Loucy (cell line): ENCODE results near the gene IRS1.
A peak's percentile ranks its signal among the peaks of the same experiment; 100 is the strongest.

Source experiments
- H2AFZ ChIP-seq: fragments of 200-600 bp; sonication (generic); 2 replicates; pipeline ENCODE4 v1.6.0; 2016; ENCODE audit warnings: antibody characterized with exemption, mild to moderate bottlenecking, low read length, moderate library complexity
- H3F3A ChIP-seq: fragments of 200-600 bp; 2 replicates; pipeline ENCODE4 v1.6.0; 2016; ENCODE audit warnings: antibody characterized with exemption, low read depth, mild to moderate bottlenecking
- H3K27me3 ChIP-seq: fragments of 200-600 bp; sonication (generic); 2 replicates; pipeline ENCODE4 v1.6.1; 2014; ENCODE audit warnings: low read length, mild to moderate bottlenecking; ENCODE audit not compliant: insufficient read depth, poor library complexity, severe bottlenecking
- H3K36me3 ChIP-seq: fragments of 200-600 bp; sonication (generic); 2 replicates; pipeline ENCODE4 v1.6.1; 2016; ENCODE audit warnings: low read length; ENCODE audit not compliant: insufficient read depth
- H3K4me1 ChIP-seq: fragments of 200-600 bp; sonication (generic); 2 replicates; pipeline ENCODE4 v1.5.1; 2014; ENCODE audit warnings: low read length, mild to moderate bottlenecking; ENCODE audit not compliant: insufficient read depth, poor library complexity, severe bottlenecking
- H3K4me2 ChIP-seq: fragments of 200-600 bp; sonication (generic); 2 replicates; pipeline ENCODE4 v1.6.0; 2014; ENCODE audit warnings: antibody characterized with exemption, low read length, low read depth, mild to moderate bottlenecking; ENCODE audit not compliant: poor library complexity, severe bottlenecking
- H3K4me3 ChIP-seq: fragments of 200-600 bp; sonication (generic); 2 replicates; pipeline ENCODE4 v1.5.1; 2014; ENCODE audit warnings: low read length, mild to moderate bottlenecking, mixed read lengths; ENCODE audit not compliant: poor library complexity, severe bottlenecking
- H3K79me2 ChIP-seq: fragments of 200-600 bp; sonication (generic); 2 replicates; pipeline ENCODE4 v1.6.1; 2014; ENCODE audit warnings: low read length; ENCODE audit not compliant: insufficient read depth
- H3K9ac ChIP-seq: fragments of 200-600 bp; sonication (generic); 2 replicates; pipeline ENCODE4 v1.6.0; 2014; ENCODE audit warnings: mild to moderate bottlenecking, low read depth, low read length, moderate library complexity; ENCODE audit not compliant: poor library complexity, severe bottlenecking
- H3K9me2 ChIP-seq: fragments of 200-600 bp; sonication (generic); replicated peaks from 2 replicates; pipeline ENCODE4 v1.6.1; 2016; ENCODE audit warnings: low read depth, low read length, mixed read lengths
- H3K9me3 ChIP-seq: fragments of 200-600 bp; sonication (generic); 2 replicates; pipeline ENCODE4 v1.6.1; 2014; ENCODE audit warnings: mild to moderate bottlenecking, antibody characterized with exemption, low read length, low read depth; ENCODE audit not compliant: insufficient read depth
- H4K20me1 ChIP-seq: fragments of 200-600 bp; sonication (generic); 2 replicates; pipeline ENCODE4 v1.6.0; 2014; ENCODE audit warnings: antibody characterized with exemption, low read length, mild to moderate bottlenecking; ENCODE audit not compliant: insufficient read depth, poor library complexity, severe bottlenecking
- EZH2phosphoT487 ChIP-seq: fragments of 200-600 bp; IDR thresholded peaks from 2 replicates; pipeline ENCODE4 v1.6.1; 2018; ENCODE audit warnings: antibody characterized with exemption, mild to moderate bottlenecking, moderate library complexity, borderline replicate concordance
- TF ChIP-seq, protein P1 (sequence below): fragments of 200-600 bp; sonication (generic); conservative IDR thresholded peaks from 2 replicates; pipeline ENCODE4 v1.5.1; 2014; ENCODE audit warnings: mild to moderate bottlenecking, antibody characterized with exemption, low read length

IRS1 gene

DNA sequence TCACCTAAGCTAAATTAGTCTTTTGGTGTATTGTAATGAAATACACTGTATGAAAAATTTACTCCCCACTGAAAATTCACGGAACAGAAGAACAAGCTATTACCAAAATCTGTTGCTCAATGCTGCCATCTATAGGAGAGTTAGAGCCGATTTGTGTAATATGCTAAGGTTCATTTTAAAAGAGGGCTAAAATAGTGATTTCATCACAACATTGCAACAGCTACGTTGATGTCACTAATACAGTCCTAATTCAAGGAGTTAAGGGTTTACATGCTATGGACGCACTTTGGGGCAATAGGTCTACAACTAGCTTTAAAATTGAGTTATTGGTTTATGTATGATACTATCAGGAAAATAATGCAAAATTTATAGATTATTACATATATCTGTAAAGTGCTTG lies 3.0 kb upstream of the IRS1 start:
- Histone ChIP-seq H3K9ac (no peak overlapping the region), H3K4me2 (no peak overlapping the region), H3K36me3 (no peaks in the 10 kb centered on the region), H3K4me3 (no peak overlapping the region), H3K79me2 (no peaks in the 10 kb centered on the region), H2AFZ (no peak overlapping the region), H3K9me3 (no peaks in the 10 kb centered on the region), H3K27me3 (no peaks in the 10 kb centered on the region), H3K4me1 (peaks cover 22% of the 10 kb centered on the region), H3F3A (no peaks in the 10 kb centered on the region), H4K20me1 (no peaks in the 10 kb centered on the region), H3K9me2 (no peaks in the 10 kb centered on the region)
- no peak for TF ChIP-seq EZH2phosphoT487
- TF ChIP-seq, protein P1, sequence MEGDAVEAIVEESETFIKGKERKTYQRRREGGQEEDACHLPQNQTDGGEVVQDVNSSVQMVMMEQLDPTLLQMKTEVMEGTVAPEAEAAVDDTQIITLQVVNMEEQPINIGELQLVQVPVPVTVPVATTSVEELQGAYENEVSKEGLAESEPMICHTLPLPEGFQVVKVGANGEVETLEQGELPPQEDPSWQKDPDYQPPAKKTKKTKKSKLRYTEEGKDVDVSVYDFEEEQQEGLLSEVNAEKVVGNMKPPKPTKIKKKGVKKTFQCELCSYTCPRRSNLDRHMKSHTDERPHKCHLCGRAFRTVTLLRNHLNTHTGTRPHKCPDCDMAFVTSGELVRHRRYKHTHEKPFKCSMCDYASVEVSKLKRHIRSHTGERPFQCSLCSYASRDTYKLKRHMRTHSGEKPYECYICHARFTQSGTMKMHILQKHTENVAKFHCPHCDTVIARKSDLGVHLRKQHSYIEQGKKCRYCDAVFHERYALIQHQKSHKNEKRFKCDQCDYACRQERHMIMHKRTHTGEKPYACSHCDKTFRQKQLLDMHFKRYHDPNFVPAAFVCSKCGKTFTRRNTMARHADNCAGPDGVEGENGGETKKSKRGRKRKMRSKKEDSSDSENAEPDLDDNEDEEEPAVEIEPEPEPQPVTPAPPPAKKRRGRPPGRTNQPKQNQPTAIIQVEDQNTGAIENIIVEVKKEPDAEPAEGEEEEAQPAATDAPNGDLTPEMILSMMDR = peak; percentile 83

DNA sequence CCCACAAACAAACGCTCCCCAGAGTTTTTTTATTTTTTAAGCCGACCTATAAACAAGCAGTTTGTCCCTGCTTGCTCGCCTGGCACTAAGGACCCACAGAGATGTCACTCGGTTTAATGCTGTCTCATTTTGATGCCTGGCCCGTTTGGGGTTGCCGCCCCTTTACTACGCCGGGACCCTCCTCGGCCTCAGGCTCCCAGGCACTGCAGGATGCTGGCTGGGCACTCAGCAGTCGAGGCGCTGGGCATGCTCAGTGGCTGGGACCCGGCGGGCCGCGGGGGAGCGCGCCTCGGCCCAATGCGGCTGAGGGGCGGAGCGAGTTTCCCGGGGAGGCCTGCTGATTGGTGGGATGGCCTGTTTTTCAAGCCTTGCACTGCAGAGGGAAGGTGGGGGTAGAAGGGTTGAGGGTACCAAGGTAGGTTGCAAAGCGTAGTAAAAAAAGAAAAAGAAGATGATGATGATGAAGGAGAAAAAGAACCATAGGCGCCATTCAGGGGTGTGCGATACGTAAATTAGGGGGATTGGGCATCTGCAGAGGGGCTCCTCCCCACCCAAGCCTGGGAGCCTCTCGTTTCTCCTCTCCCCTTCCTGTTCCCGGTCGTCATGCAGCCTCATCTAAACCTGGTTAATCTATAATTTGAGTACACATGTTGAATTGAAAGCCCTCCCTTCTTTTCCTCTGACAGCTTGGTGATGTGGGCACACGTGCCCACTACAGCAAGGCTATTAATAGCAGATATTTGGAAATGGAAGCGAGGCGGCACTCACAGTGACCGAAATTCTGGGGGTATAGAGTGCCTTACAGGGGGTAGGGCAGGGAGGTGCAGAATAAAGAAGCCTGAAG lies 1.5 kb upstream of the IRS1 start:
- Histone ChIP-seq H3K79me2 (no peaks in the 10 kb centered on the region), H3K9ac (peak overlapping the region; percentile 65)

DNA sequence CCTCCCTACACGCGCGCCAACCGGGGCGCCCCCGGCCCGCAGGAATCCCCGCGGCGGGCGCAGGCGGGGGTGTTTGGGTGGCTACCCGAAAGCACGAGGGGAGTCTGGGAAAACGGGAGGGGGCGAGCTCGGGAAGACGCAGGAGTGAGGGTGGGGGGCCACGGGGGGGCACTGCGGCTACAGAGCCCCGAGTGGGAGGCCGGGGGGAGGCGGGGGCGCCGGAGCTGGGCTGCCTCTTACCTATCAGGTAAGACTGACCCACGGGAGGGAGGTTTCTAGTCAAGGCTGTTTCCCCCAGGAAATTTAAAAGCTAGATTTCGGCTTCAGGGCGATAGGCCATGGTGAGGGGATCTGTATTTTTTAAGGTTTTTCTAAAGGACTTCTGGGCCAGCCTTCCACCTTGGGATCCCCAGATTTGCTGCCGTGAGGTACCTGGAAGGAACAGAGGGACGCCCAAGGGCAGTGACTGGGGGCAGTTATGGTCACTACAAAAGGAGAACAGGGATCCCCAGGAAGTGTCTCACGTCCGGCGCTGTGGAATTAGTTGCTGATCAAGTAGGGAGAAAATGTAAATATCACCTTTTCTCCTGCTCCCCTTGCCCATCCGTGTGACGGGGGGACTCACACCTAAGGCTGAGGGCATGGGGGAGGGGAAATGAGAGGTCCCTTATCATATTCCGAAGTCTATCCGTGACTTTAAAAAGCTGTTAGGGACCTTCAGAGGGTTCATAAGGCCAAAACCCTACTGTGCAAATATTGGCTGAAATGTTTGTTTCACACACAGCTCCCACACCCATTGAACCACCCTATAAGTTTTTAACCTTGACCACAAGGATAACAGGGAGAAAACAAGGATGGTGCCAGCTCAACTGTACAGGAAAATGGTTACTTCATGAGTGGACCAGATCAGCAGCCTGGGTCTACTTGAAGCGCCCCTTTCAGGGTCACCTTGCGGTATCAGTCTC lies 638 bp upstream of the IRS1 start:
- Histone ChIP-seq H2AFZ (peak overlapping the region; percentile 89), H3K36me3 (no peaks in the 10 kb centered on the region), H3K9ac (peak overlapping the region; percentile 65), H3F3A (no peaks in the 10 kb centered on the region), H3K79me2 (no peaks in the 10 kb centered on the region), H3K4me3 (peak overlapping the region; percentile 79), H3K4me1 (peaks cover 22% of the 10 kb centered on the region), H4K20me1 (no peaks in the 10 kb centered on the region), H3K4me2 (peak overlapping the region; percentile 95), H3K9me2 (no peaks in the 10 kb centered on the region), H3K9me3 (no peaks in the 10 kb centered on the region), H3K27me3 (no peaks in the 10 kb centered on the region)
- TF ChIP-seq EZH2phosphoT487 = no peak
- TF ChIP-seq, protein P1 = 0 out of 2 replicates have a peak, but pooled peaks have one; percentile 42

More for the DNA sequence above, 1.5 kb upstream of the IRS1 start:
- no peaks in the 10 kb centered on the region for H3F3A ChIP-seq
- peaks cover 22% of the 10 kb centered on the region for H3K4me1 ChIP-seq
- H3K36me3 ChIP-seq = no peaks in the 10 kb centered on the region
- TF ChIP-seq, protein P1 = no peak
- TF ChIP-seq EZH2phosphoT487 = no peak
- H3K9me3 ChIP-seq = no peaks in the 10 kb centered on the region
- peak overlapping the region; percentile 95 for H3K4me2 ChIP-seq
- H3K4me3 ChIP-seq = peak overlapping the region; percentile 79
- peak overlapping the region; percentile 89 for H2AFZ ChIP-seq
- no peaks in the 10 kb centered on the region for H4K20me1 ChIP-seq
- H3K27me3 ChIP-seq = no peaks in the 10 kb centered on the region
- H3K9me2 ChIP-seq = no peaks in the 10 kb centered on the region
